ENCODE data around the gene NAA10. TPM values are rescaled to one million over a fixed set of nuclear protein-coding genes. Genes with fewer than 3 reads are reported as not detected.

Gene NAA10
- total RNA-seq, 1 experiment from 2014 or later: 107 TPM

GRCh38 chrX:153905481-153906095 is 29.2 kb downstream of the NAA10 start (continued):
- TF ChIP-seq ZNF263 (CRISPR knock-in tag; IDR thresholded peaks at IDR 0.05; ENCODE audit: low read depth) (no peak), SP1 (CRISPR knock-in tag; conservative IDR thresholded peaks at IDR 0.05) (no peak), HMGXB4 (CRISPR knock-in tag; IDR thresholded peaks at IDR 0.05) (no peak), NFATC4 (CRISPR knock-in tag; IDR thresholded peaks at IDR 0.05) (no peak), ATF1 (CRISPR knock-in tag; IDR thresholded peaks at IDR 0.05) (no peak), ZNF281 (CRISPR knock-in tag; IDR thresholded peaks at IDR 0.05) (no peak), HMGA2 (CRISPR knock-in tag; IDR thresholded peaks at IDR 0.05) (no peak), ELF4 (CRISPR knock-in tag; IDR thresholded peaks at IDR 0.05; ENCODE audit: low read depth) (no peak), ZMAT4 (CRISPR knock-in tag; IDR thresholded peaks at IDR 0.05) (no peak), EMX1 (CRISPR knock-in tag; IDR thresholded peaks at IDR 0.05) (no peak), RORB (CRISPR knock-in tag; IDR thresholded peaks at IDR 0.05) (no peak)

- Mint-ChIP-seq H3K9me3 (no peaks in the 10 kb centered on the region), H3K4me1 (peaks cover 23% of the 10 kb centered on the region), H3K4me3 (no peak within 1 kb of the TSS), H3K27me3 (ENCODE audit: low read depth) (no peaks in the 10 kb centered on the region; the same call in 1 of the 2 replicates), H3K36me3 (no peaks in the 10 kb centered on the region), H3K27ac (peak within 1 kb of the TSS; percentile 17; the same call in 1 of the 2 replicates)
- no peak for TF ChIP-seq PRDM15 (CRISPR knock-in tag; IDR thresholded peaks at IDR 0.05)
- TF ChIP-seq GRHL2 (CRISPR knock-in tag; IDR thresholded peaks at IDR 0.05; ENCODE audit: insufficient replicate concordance, severe bottlenecking): no peak
- no peak for TF ChIP-seq EMX1 (CRISPR knock-in tag; IDR thresholded peaks at IDR 0.05)
- CTCF ChIA-PET: no interaction called here
- ATAC-seq: peak; percentile 16
- POLR2A ChIA-PET: no interaction called here
- DNase-seq (ENCODE audit: low spot score): no peak
Measured at GRCh38 chrX:153903991-153904957, 30.6 kb downstream of the NAA10 start, which contains the start of gene AVPR2. TSS of gene AVPR2 (plus strand) at chrX:153904673. CDS start at chrX:153905146, 473 bp downstream.
